ENCODE results near the gene SFI1.

Gene SFI1

GRCh38 chr22:31622980-31623379 lies 126.6 kb downstream of the SFI1 start:
- no peak for TF ChIP-seq CTCF (IDR thresholded peaks at IDR 0.05)

- no peak for TF ChIP-seq CTCF (IDR thresholded peaks at IDR 0.05)
These were observed 127.4 kb downstream of the SFI1 start for GRCh38 chr22:31623592-31624304.

- TF ChIP-seq CTCF (IDR thresholded peaks at IDR 0.05): no peak
These were observed 128.9 kb downstream of the SFI1 start for GRCh38 chr22:31625257-31625640.

- no peak for TF ChIP-seq CTCF (IDR thresholded peaks at IDR 0.05)
These were observed 129.5 kb downstream of the SFI1 start for GRCh38 chr22:31625661-31626426.

- TF ChIP-seq CTCF (IDR thresholded peaks at IDR 0.05): no peak
These were observed 130.3 kb downstream of the SFI1 start for GRCh38 chr22:31626427-31627150.

GRCh38 chr22:31627223-31627731 lies 130.9 kb downstream of the SFI1 start:
- TF ChIP-seq CTCF (IDR thresholded peaks at IDR 0.05): no peak

- TF ChIP-seq CTCF (IDR thresholded peaks at IDR 0.05): no peak
These were observed 132.0 kb downstream of the SFI1 start for GRCh38 chr22:31628362-31628761.

Data from LNCAP (cell line).